ENCODE data around the gene IGSF3. TPM values are rescaled to one million over a fixed set of nuclear protein-coding genes. Genes with fewer than 3 reads are reported as not detected.
"Not testable (repeated sequence)": the region's sequence is repeated elsewhere in the genome, so short reads cannot be mapped to it uniquely, and the experiment has no call there.

The IGSF3 gene
- total RNA-seq, 2 donors from 2014 or later: 21.4 to 30.6 TPM

DNA sequence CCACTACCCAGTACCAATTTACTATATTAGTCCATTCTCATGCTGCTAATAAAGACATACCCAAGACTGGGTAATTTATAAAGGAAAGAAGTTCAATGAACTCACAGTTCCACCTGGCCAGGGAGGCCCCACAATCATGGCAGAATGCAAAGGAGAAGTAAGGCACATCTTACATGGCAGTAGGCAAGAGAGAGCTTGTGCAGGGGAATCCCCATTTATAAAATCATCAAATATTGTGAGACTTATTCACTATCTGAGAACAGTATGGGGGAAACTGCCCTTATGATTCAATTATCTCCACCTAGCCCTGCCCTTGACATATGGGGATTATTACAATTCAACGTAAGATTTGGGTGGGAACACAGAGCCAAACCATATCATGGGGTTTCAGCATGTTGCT is 103.1 kb downstream of the IGSF3 start:
- Histone ChIP-seq H3K36me3 (no peaks in the 10 kb centered on the region), H3K4me1 (peaks cover 4% of the 10 kb centered on the region), H3K27me3 (no peaks in the 10 kb centered on the region), H3K27ac (no peak overlapping the region), H3K9ac (ENCODE audit: low read depth in 2 of 2, low read length in 2 of 2) (no peak overlapping the region), H3K4me3 (no peak overlapping the region), H3K9me3 (no peaks in the 10 kb centered on the region)
- intact Hi-C loops (cut with DNase I): no loop called here
- no peak for DNase-seq
- TF ChIP-seq, protein P1, sequence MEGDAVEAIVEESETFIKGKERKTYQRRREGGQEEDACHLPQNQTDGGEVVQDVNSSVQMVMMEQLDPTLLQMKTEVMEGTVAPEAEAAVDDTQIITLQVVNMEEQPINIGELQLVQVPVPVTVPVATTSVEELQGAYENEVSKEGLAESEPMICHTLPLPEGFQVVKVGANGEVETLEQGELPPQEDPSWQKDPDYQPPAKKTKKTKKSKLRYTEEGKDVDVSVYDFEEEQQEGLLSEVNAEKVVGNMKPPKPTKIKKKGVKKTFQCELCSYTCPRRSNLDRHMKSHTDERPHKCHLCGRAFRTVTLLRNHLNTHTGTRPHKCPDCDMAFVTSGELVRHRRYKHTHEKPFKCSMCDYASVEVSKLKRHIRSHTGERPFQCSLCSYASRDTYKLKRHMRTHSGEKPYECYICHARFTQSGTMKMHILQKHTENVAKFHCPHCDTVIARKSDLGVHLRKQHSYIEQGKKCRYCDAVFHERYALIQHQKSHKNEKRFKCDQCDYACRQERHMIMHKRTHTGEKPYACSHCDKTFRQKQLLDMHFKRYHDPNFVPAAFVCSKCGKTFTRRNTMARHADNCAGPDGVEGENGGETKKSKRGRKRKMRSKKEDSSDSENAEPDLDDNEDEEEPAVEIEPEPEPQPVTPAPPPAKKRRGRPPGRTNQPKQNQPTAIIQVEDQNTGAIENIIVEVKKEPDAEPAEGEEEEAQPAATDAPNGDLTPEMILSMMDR (IDR thresholded peaks at IDR 0.05): no peak

GRCh38 chr1:116562465-116562864 is 105.1 kb downstream of the IGSF3 start:
- H3K27ac ChIP-seq; H3K4me3 ChIP-seq; H3K9me3 ChIP-seq; intact Hi-C loops (cut with DNase I); H3K36me3 ChIP-seq; H3K4me1 ChIP-seq; H3K27me3 ChIP-seq; H3K9ac ChIP-seq (ENCODE audit: low read depth in 2 of 2, low read length in 2 of 2); DNase-seq: not testable (repeated sequence)

GRCh38 chr1:116561563-116561962 is 106.0 kb downstream of the IGSF3 start:
- Histone ChIP-seq H3K27ac (no peak overlapping the region), H3K27me3 (no peaks in the 10 kb centered on the region), H3K4me3 (no peak overlapping the region), H3K4me1 (peaks cover 4% of the 10 kb centered on the region), H3K9ac (ENCODE audit: low read depth in 2 of 2, low read length in 2 of 2) (peak overlapping the region in 1 of 2 donors; percentile 12), H3K9me3 (no peaks in the 10 kb centered on the region), H3K36me3 (no peaks in the 10 kb centered on the region)
- intact Hi-C loops (cut with DNase I): no loop called here
- TF ChIP-seq, protein P1 (IDR thresholded peaks at IDR 0.05): no peak
- no peak for DNase-seq

- no peaks in the 10 kb centered on the region for H3K9me3 ChIP-seq
- H3K36me3 ChIP-seq: no peaks in the 10 kb centered on the region
- no peak overlapping the region for H3K9ac ChIP-seq (ENCODE audit: low read depth in 2 of 2, low read length in 2 of 2)
- intact Hi-C loops (cut with DNase I): no loop called here
- H3K4me1 ChIP-seq: no peaks in the 10 kb centered on the region
- H3K27ac ChIP-seq: no peak overlapping the region
- TF ChIP-seq, protein P1 (IDR thresholded peaks at IDR 0.05): no peak
- no peak for DNase-seq
- no peak overlapping the region for H3K4me3 ChIP-seq
- H3K27me3 ChIP-seq: no peaks in the 10 kb centered on the region
Measured at GRCh38 chr1:116560704-116561490, 106.6 kb downstream of the IGSF3 start.

DNA sequence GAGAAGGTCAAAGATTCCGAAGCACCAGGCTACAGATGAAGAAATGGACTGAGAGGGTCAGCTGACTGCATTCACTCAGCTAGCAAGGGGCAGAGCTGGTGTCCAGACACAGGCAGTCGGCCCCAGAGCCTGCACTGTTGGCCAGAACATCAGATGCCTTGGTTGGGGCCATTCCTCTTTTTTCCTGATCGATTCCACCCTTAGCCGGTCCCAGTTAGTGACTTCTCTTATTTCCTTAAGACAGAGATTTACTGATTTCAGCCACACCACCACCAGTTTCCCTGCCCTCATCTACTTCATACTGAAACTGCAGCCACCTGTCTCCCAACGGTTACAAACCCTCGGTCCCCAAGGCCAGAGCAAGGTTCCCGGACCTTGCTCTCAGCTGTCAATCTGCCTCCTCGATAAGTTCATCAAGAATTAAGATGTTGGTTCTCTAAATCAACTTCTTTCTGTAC is 108.2 kb downstream of the IGSF3 start:
- Histone ChIP-seq H3K4me1 (no peaks in the 10 kb centered on the region), H3K27me3 (no peaks in the 10 kb centered on the region), H3K4me3 (no peak overlapping the region), H3K9ac (ENCODE audit: low read depth in 2 of 2, low read length in 2 of 2) (no peak overlapping the region), H3K36me3 (no peaks in the 10 kb centered on the region), H3K27ac (no peak overlapping the region), H3K9me3 (no peaks in the 10 kb centered on the region)
- intact Hi-C loops (cut with DNase I): no loop called here
- TF ChIP-seq, protein P1 (IDR thresholded peaks at IDR 0.05): no peak
- DNase-seq: no peak

GRCh38 chr1:116558571-116558970 is 109.0 kb downstream of the IGSF3 start:
- H3K36me3 ChIP-seq: no peaks in the 10 kb centered on the region

More at GRCh38 chr1:116558571-116558970, 109.0 kb downstream of the IGSF3 start:
- no peaks in the 10 kb centered on the region for H3K9me3 ChIP-seq
- DNase-seq: no peak
- H3K4me1 ChIP-seq: no peaks in the 10 kb centered on the region
- no peak overlapping the region for H3K27ac ChIP-seq
- no peak overlapping the region for H3K9ac ChIP-seq (ENCODE audit: low read depth in 2 of 2, low read length in 2 of 2)
- intact Hi-C loops (cut with DNase I): no loop called here
- TF ChIP-seq, protein P1 (IDR thresholded peaks at IDR 0.05): no peak
- no peak overlapping the region for H3K4me3 ChIP-seq
- no peaks in the 10 kb centered on the region for H3K27me3 ChIP-seq
